RPMI7951 (cell line): ENCODE data around the gene KLHL3. TPM values are rescaled to one million over a fixed set of nuclear protein-coding genes. Genes with fewer than 3 reads are reported as not detected.

ENCODE experiments used
- DNase-seq: peaks from one replicate; pipeline ENCODE4 v3.0.0-alpha.2; 2012; ENCODE audit warnings: low read depth
- total RNA-seq: library from RNA; depleted of rRNA; stranded (reverse); fragments of >200 nt; shearing (Covaris generic); gene quantifications from 2 replicates; pipeline ENCODE4 v1.2.3, GENCODE V29; 2014

KLHL3 gene
- total RNA-seq, 1 experiment from 2014 or later: 0.72 TPM

- DNase-seq: no peak
These were observed 124.8 kb downstream of the KLHL3 start for GRCh38 chr5:137611011-137611580.

DNA sequence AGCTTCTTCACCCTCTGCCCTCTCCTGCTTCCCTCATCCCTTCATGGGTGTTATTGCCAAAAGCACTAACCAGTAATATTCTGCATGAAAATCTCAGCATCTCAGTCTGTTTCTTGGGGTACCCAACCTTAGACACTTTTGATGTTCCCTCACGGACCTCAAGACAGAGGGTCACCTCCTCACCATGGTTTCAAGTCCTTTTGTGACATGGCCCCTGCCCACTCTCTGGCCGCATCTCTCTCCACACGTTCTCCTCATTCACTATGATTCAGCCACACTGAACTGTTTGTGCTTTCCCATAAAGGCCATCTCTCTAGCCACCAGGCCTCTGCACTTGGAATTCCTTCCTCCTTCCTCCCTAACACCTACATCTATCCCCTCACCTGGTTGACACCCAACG is 125.3 kb downstream of the KLHL3 start:
- DNase-seq: no peak

DNA sequence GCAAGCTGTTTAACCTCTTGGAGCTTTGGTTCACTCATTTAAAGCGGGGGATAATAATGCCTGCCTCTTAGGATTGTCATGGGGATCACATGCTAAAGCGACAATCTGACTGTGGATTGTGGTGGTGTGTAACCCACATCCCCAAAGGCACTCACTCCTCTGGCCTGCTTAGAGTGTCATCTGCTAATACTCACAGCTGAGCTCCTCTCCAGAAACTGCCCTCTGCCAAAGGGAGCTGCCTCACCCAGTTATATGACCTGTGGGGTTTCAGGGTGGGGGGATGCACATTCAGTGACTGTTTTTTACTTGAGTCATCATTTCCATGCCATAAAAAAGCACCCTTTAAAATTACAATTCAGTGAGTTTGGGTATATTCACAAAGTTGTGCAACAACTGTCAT is 126.8 kb downstream of the KLHL3 start:
- no peak for DNase-seq

DNA sequence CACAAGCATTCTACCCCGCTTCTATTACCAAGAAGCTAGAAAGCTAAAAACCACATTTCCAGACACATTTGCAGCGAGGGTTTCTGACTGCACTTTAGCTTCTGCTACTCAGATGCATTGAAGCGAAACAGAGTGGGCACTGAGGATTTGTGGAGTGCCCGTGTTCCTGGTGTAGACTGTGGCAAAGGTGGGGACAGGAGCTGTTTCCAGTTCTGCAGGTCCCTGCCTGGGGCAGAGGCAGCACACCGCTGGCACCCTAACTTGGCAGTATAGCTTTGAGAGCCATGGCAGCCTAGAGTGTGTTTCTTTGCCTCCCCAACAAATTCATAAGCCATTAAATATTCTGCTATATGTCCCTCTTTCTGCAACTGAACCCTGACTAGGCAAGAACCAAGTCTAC is 128.1 kb downstream of the KLHL3 start:
- DNase-seq: no peak

DNA sequence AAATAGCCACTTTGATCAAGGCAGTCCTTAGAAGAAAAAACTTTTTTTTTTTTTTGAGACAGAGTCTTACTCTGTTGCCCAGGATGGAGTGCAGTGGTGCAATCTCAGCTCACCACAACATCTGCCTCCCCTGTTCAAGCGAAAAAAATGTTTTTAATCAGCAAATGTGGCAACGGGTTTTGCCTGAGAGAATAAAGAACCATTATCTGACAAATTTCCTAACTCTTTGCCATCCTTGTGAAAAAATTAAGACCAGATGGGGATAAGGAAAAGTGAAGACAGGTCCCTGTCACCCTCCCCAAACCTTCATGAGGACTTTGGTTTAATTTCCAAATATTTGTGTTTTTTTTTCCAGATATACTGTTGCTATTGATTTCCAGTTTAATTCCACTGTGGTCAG is 129.5 kb downstream of the KLHL3 start:
- DNase-seq: no peak

DNA sequence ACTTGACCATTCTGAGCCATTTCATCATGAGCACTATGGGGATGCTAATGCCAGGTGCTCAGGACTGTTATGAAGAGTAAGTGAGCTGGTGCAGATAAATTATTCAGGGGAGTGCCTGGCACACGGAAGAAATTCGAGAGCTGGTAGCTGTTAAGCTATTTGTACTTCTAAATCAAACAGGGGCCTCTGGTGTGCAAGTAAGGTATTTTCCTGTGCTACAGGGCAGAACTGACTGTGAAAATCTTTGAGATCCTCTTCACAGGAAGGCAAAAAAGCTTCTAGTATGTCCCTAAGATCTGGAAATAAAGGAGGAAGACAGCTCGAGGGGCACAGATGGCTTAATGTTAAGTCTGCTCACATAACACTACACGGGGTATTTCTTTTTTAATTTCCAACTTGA is 130.5 kb downstream of the KLHL3 start:
- peak; percentile 17 for DNase-seq

DNA sequence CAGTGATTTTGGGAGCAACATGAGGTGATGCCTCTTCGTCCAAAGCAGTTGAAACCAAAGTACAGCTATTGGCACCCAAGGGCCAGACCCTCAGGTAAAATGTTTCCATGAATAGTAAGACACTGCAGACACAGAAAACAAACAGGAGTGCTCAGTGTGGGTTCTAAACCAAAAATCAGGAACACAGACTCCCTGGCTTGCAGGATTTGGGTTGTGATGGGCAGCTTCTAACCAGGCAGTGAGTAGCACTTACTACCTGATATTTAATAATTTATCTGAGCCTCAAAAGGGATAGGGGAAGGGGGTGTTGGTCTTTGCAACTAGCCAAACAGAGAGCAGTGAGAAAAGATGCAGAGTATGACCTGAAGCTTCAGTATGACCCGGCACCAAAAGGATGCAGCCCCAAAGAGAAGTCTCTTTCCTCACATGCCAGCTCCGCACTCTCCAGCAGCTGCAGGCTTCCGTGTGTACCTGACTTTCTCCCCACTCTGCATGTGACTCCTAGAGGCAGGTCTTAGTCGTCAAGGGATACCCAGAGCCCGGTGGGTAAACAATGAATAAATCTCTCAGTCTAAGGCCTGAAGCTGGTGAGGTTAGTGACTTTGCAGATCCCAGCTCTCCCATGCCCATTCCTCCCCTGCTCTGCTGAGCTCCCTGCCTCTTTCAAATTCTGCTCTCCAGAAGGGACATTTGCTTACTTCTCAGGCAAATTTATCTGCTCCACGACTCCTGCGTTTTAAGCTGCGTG is 131.4 kb downstream of the KLHL3 start:
- DNase-seq: no peak

GRCh38 chr5:137603891-137604290 is 132.0 kb downstream of the KLHL3 start:
- no peak for DNase-seq

- DNase-seq: no peak
These were observed 132.5 kb downstream of the KLHL3 start for GRCh38 chr5:137603356-137603755.

- no peak for DNase-seq
These were observed 133.1 kb downstream of the KLHL3 start for GRCh38 chr5:137602721-137603273.

- no peak for DNase-seq
These were observed 135.0 kb downstream of the KLHL3 start for GRCh38 chr5:137600721-137601360.

- DNase-seq: no peak
These were observed 136.4 kb downstream of the KLHL3 start for GRCh38 chr5:137599457-137599856.

- DNase-seq: no peak
These were observed 137.5 kb downstream of the KLHL3 start for GRCh38 chr5:137598399-137598798.

- no peak for DNase-seq
These were observed 138.9 kb downstream of the KLHL3 start for GRCh38 chr5:137596941-137597340.

DNA sequence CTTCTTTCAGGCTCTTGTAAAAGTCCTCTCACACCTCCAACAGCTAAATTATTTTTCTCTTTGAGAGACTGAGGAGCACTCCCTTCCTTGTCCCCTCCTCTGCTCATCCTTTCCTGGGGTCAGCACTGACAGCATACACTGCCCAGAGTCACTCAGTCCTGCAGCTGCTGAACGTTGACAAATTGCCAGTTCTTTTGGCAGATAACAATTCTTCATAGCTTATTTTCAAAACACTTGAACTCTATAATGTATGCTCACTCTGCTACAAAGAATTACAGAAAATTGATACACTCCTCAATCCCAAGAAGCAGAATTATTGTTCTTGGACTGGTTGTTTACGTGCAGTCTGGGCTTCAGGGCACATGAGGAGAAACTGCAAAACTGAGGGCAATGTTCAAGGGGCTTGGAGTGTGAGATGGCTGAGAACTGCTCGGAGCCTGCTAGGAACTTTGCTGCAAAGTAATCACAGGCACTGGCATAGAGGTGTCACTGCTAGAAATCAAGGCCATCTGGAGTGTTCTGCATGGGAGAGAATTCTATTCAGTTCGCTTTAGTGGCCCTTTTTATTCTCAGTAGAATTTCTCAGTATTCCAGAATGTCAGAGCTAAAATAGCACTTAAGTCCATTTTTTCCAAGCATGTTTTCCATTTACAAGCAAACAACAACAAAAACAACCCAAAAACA is 140.4 kb downstream of the KLHL3 start:
- no peak for DNase-seq

DNA sequence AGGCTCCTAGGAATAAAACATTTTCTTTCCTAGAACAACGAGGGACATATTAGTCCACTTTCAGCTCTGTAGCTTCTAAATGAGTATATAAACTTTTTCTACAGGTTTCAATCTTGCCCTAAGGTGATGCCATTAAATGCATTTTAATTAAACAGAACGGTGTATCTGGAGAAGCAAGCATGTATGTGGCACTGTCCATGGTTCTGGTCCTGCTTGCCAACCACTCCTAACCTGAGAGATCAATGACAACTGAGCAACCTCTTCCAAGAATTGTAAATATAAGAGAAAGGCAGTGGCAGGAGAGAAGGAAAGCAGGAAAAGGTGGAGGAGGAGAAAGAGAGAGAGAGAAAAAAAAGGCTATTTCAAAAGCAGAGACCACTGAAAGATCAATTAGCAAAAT is 141.2 kb downstream of the KLHL3 start:
- DNase-seq: no peak

DNA sequence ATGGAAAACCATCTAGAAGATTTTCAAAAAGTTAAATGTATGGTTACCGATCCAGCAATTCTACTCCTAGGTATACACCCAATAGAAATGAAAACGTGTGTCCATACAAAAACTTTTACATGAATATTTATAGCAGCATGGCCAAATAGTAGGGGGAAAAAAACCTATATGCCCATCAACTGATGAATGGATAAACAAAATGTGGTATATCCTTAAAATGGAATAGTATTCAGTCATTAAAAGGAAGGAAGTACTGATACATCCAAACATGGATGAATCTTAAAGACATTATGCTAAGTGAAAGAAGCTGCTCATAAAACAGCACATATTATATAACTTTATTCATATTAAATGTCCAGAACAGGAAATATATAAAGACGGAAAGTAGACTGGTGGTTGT is 143.6 kb downstream of the KLHL3 start:
- no peak for DNase-seq

DNA sequence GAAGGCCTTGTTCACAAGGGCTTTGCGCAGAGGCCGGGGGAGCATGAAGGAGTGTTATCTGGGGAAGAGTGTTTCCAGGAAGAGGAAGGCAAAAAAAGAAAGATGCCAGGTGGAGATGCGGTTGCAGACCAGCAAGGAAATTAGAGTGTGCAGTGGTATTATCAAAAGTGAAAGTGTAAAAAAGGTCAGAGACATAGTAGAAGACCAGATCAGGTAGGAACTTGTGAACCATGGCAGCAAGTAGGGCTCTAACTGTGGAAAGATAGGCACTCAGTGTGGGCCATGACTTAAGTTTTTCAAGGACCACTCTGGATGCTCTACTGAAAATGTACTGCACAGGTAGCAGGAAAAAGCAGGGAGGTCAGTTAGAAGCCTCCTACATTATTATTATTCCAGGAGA is 146.7 kb downstream of the KLHL3 start:
- DNase-seq: no peak

DNA sequence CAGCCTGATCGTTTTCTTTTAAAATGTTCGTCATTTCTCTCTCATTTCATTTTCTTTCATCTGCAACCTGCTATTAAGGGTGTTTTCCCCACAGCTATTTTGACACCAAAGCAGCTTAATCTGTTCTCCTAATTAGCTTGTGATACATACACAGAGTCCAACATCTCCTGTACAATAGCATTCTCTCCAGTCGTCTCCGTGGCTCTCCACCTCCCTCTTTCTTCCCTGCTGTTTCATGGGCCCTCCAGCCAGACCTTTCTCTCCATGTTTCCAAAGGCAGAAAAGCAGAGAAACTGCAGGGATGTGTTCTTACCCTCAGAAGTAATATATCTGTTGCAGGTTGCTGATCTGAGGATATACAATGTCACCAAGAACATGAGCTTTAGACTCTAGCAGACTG is 148.0 kb downstream of the KLHL3 start:
- no peak for DNase-seq

DNA sequence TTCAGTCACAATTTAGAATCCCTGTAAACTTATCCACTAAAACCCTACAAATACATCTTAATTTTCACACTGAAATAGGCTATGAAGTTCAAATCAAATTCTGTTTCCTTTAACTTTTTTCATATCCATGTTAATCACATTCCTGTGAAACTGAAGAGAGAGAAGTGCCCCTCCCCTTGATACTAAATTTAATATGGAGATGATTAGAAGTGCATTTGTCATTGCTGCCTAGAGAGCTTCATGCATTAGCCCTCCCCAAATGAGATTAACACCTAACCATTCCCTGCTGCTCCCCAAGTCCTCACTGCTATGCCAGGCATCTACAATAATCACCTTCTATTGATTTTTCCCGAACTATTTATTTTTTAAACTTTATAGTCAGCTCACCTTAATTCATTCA is 151.6 kb downstream of the KLHL3 start:
- no peak for DNase-seq

DNA sequence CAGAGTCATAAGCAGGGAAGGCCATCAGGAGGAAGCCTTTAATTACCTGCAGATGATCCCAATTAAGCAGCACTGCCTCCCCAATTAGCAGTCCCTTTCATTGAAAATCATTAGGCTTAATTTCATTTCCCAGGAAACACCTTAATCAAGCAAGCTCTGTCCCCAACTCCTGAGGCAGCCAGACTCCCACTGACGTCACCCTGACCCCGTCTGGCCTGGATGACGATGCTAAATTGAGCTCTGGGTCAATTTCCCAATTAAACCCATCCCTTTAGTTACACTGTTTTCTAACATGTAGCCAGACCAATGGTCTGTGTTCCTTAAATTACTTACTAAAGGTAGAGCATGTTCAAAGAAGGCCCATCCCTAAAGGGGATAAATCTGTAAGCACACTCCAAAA is 152.8 kb downstream of the KLHL3 start:
- DNase-seq: no peak

- no peak for DNase-seq
These were observed 153.7 kb downstream of the KLHL3 start for GRCh38 chr5:137582218-137582617.
